Psoas muscle (tissue), 8 donors: ENCODE measurements around the gene NIPBL. TPM values are rescaled to one million over a fixed set of nuclear protein-coding genes. Genes with fewer than 3 reads are reported as not detected.

ENCODE experiments used
- ATAC-seq, 4 donors: fragments of 200-7000 bp; cut with Tn5 transposase; one replicate each; pipeline ENCODE4 v1.9.1; 2020; ENCODE audit warnings: moderate library complexity in 3 of 4, mild to moderate bottlenecking in 2 of 4
- DNase-seq, 2 donors: peaks; one replicate each; pipeline ENCODE4 v3.0.0-alpha.2; 2020
- H3K27ac ChIP-seq: fragments of 200-600 bp; one replicate; pipeline ENCODE4 v1.8.0; 2022
- H3K27me3 ChIP-seq, 3 donors: fragments of 200-600 bp in 1 of 3; one replicate each; pipeline versions ENCODE4 v1.6.1 to v1.8.0; 2013 to 2022; ENCODE audit warnings: low read length in 2 of 3, mild to moderate bottlenecking in 2 of 3, moderate library complexity in 1 of 3; ENCODE audit not compliant: insufficient read depth in 3 of 3
- H3K36me3 ChIP-seq, 2 donors: fragments of 200-600 bp in 1 of 2; one replicate each; pipeline versions ENCODE4 v1.6.1 to v1.8.0; 2013 to 2022; ENCODE audit warnings: low read depth in 1 of 2, mild to moderate bottlenecking in 1 of 2, moderate library complexity in 1 of 2; ENCODE audit not compliant: insufficient read depth in 1 of 2
- H3K4me1 ChIP-seq: fragments of 200-600 bp; one replicate; pipeline ENCODE4 v1.8.0; 2022
- H3K4me3 ChIP-seq: fragments of 200-600 bp; one replicate; pipeline ENCODE4 v1.8.0; 2022; ENCODE audit warnings: mild to moderate bottlenecking
- H3K9me3 ChIP-seq: fragments of 200-600 bp; one replicate; pipeline ENCODE4 v1.8.0; 2022
- CTCF ChIP-seq: fragments of 200-600 bp; IDR thresholded peaks from one replicate; pipeline ENCODE4 v1.8.0; 2022; ENCODE audit warnings: antibody characterized with exemption
- WGBS, 3 donors: extraction: QIAGEN DNeasy Blood & Tissue Kit; methylation state at CpG; one replicate each; pipeline versions ENCODE4 v1.1.6 to v1.1.7; 2013; 5-methylcytosine and 5-hydroxymethylcytosine counted together
- intact Hi-C, 2 donors: fragments of 100-400 bp; cut with DNase I; formaldehyde crosslinking; loops; one replicate each; pipeline versions ENCODE4 v1.11.0 to v1.14.2; 2022
- polyA plus RNA-seq, 3 donors: library from polyadenylated mRNA; stranded (reverse); fragments of 200-250 nt; gene quantifications; one replicate each; pipeline ENCODE4 v1.2.3, GENCODE V29; 2013
- total RNA-seq, 4 donors: library from RNA; stranded (reverse); fragmentation: NEBNext Ultra II Directional in 2 of 4; extraction: Animal tissue kit (Norgen Biotek cat#: 25700) in 2 of 4; gene quantifications; one replicate each; pipeline versions ENCODE4 v1.2.1 to v1.2.4, GENCODE V29; 2021 to 2023
- donor health status: healthy with polysubstance abuse.
- donor health status: DM: no; HTN: no; CAD: no; lungs with moderate emphysema.
- donor health status: Bipolar disorder and iron deficiency.
- donor health status: healthy.
- donor health status: DM: yes; HTN: yes; CAD: no.
- donor health status: DM: no; HTN: no; CAD: no.
- donor health status: DM: no; HTN: no; CAD: no.
- donor health status: DM: yes; HTN: yes; CAD: no.

The NIPBL gene
- total and polyA plus RNA-seq, 7 donors, result 12.5 to 51.4 (median 38.1) TPM

GRCh38 chr5:36855141-36855495 is 21.5 kb upstream of the NIPBL start:
- no peaks in the 10 kb centered on the region for H3K36me3 ChIP-seq
- H3K27ac ChIP-seq, result no peak overlapping the region
- no peak for ATAC-seq
- no peaks in the 10 kb centered on the region for H3K27me3 ChIP-seq
- 80 to 84% (median 81%) methylated on average over 10 of the region's 10 CpGs for WGBS, 3 donors
- intact Hi-C loops, result no loop called here
- no peak for TF ChIP-seq CTCF
- H3K9me3 ChIP-seq, result no peaks in the 10 kb centered on the region
- H3K4me1 ChIP-seq, result no peaks in the 10 kb centered on the region
- DNase-seq, result no peak
- no peak overlapping the region for H3K4me3 ChIP-seq

- no peaks in the 10 kb centered on the region for H3K9me3 ChIP-seq
- no peak for ATAC-seq
- no peaks in the 10 kb centered on the region for H3K4me1 ChIP-seq
- no peak for DNase-seq
- no peaks in the 10 kb centered on the region for H3K27me3 ChIP-seq
- intact Hi-C loops, result no loop called here
- 94 to 100% (median 97%) methylated on average over 1 of the region's 1 CpG for WGBS, 3 donors
- no peak overlapping the region for H3K4me3 ChIP-seq
- no peak overlapping the region for H3K27ac ChIP-seq
- no peak for TF ChIP-seq CTCF
- H3K36me3 ChIP-seq, result no peaks in the 10 kb centered on the region
Measured at GRCh38 chr5:36861871-36862270, 14.7 kb upstream of the NIPBL start.

GRCh38 chr5:36870399-36871040 is 6.0 kb upstream of the NIPBL start:
- no peaks in the 10 kb centered on the region for H3K36me3 ChIP-seq
- DNase-seq (no peak), ATAC-seq (peak; percentile 63 to 78 (median 70))
- no peak overlapping the region for H3K4me3 ChIP-seq
- intact Hi-C loops, result loop anchor here (5.0 to 10.0 kb wide), 3 partner anchors 128 to 626 kb away; partner anchors contain the start of gene NADK2 (in 1 of the 2)
- peaks cover 17% of the 10 kb centered on the region for H3K4me1 ChIP-seq
- peak; percentile 67 for TF ChIP-seq CTCF
- H3K9me3 ChIP-seq, result no peaks in the 10 kb centered on the region
- H3K27me3 ChIP-seq, result no peaks in the 10 kb centered on the region
- WGBS, 3 donors, result 52 to 69% (median 60%) methylated on average over 2 of the region's 2 CpGs
- no peak overlapping the region for H3K27ac ChIP-seq

GRCh38 chr5:36874465-36874864 is 2.1 kb upstream of the NIPBL start:
- TF ChIP-seq CTCF, result no peak
- H3K4me1 ChIP-seq, result peaks cover 23% of the 10 kb centered on the region
- no peaks in the 10 kb centered on the region for H3K36me3 ChIP-seq
- no peak for DNase-seq
- ATAC-seq, result no peak
- H3K27me3 ChIP-seq, result no peaks in the 10 kb centered on the region
- intact Hi-C loops, result loop anchor here (2.0 to 10.0 kb wide), 4 partner anchors 70 to 630 kb away; partner anchors contain the start of gene NADK2 (in 1 of the 2)
- no peaks in the 10 kb centered on the region for H3K9me3 ChIP-seq
- 25 to 38% (median 30%) methylated on average over 3 of the region's 3 CpGs for WGBS, 3 donors
- H3K27ac ChIP-seq, result peak overlapping the region; percentile 96
- peak overlapping the region; percentile 86 for H3K4me3 ChIP-seq
